GM21360 (cell line): Measurements from ENCODE around the gene FNDC3B.
A peak's percentile ranks its signal among the peaks of the same experiment; 100 is the strongest.
"Not testable (repeated sequence)": the region's sequence is repeated elsewhere in the genome, so short reads cannot be mapped to it uniquely, and the experiment has no call there.

ENCODE experiments used
- ATAC-seq: cut with Tn5 transposase; IDR thresholded peaks from one replicate; pipeline ENCODE4 v1.9.1; 2021; ENCODE audit warnings: mild to moderate bottlenecking, moderate library complexity; ENCODE audit not compliant: unreplicated experiment

Gene FNDC3B

DNA sequence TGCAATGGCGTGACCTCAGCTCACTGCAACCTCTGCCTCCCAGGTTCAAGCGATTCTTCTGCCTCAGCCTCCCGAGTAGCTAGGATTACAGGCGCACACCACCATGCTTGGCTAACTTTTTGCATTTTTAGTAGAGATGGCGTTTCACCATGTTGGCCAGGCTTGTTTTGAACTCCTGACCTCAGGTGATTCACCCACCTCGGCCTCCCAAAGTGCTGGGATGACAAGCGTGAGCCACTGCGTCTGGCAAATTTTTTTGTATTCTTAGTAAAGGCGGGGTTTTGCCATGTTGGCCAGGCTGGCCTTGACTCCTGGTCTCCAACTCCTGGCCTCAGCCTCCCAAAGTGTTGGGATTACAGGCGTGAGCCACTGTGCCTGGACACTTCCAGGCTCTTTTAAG, 215.9 kb downstream of the FNDC3B start:
- ATAC-seq: not testable (repeated sequence)

DNA sequence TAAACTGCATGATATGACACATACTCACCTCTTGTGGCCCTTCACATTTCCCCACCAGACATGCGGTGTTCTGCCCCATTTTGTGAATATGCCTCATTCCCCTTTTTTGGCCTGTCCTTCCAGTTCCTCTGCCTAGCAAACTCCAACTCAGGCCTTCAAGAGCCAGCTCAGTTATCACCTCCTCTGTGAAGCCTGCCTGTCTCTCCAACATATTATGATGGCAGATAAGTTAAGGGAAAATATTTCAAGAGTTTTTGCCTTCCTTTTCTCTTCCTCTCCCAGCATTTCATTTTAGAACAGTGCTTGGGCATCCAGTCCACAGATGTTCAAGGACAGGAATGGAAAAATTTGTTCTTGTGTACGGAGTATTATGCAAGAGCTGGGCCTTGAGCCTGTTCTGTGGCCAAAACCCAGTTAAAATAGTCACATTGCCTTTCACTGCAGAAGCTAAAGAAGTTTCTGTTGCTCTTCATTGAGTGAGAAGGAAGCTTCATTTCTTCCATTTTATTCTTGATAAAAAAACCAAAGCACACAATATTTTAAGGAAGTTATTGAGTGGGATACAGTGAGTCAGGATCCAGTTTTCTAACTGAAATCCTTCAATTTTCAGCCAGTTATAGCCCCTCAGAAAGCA, 216.8 kb downstream of the FNDC3B start:
- no peak for ATAC-seq

GRCh38 chr3:172257648-172258400, 218.4 kb downstream of the FNDC3B start:
- ATAC-seq: no peak

DNA sequence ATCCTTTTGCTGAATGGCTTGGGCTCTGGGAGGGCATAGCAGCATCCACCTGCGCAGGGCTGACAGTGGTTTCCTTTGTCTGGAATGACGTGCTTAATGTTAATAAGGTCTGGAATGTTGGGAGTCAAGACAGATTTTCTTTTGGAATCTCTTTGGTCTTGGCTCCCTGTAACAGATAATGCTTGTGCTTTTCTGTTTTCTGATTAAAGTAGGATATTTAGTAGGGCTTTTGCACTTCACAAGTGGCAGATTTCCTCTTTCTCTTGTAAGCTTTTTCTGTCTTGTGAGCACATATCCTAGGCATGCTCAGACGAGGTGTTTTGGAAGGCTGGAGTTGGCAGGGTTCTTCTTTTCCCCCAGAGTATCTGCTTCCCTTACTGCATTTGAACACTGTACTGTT, 219.2 kb downstream of the FNDC3B start:
- ATAC-seq: no peak

- no peak for ATAC-seq
Observed at GRCh38 chr3:172259111-172259541, 219.7 kb downstream of the FNDC3B start.

- ATAC-seq: no peak
Observed at GRCh38 chr3:172259726-172260248, 220.4 kb downstream of the FNDC3B start.

DNA sequence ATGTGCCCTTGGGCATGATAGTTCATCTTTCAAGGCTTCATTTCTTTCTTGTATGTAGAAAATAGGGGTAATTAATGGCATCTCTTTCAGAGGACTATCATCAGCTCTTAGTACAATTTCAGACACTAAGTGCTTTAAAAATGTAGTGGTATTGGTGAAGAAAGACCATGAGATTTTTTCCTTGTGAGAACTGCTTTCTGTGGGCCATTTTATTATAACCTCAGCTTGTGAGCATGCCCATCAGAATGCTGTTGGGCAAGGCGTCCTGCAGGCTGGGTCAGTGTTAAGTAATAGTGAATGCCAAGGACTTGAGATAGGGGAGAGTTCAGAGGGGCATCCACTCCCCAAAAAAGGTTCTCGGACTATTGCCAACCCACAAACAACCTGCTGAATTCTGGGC, 221.0 kb downstream of the FNDC3B start:
- ATAC-seq: no peak

DNA sequence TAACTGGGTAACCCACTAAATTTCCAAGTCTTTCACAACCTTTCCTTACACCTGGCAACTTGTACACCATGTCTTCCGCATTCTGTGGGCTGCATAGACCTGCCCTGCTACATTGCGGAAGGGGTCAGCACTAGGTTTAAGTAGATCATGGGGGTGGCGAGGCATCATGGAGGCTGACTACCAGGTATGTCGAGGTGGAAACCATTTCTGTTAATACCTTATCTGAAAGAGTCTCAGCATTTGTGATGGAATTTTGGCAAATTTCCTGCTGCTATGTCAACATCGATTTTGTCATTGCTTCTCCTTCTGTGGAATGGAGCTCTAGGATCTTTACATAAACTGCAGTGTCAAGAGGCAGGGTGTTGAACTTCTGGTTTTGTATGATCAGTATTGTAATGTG, 221.7 kb downstream of the FNDC3B start:
- ATAC-seq: no peak

GRCh38 chr3:172262991-172263608, 223.7 kb downstream of the FNDC3B start:
- ATAC-seq: no peak

- ATAC-seq: no peak
Observed at GRCh38 chr3:172263781-172264486, 224.6 kb downstream of the FNDC3B start.

DNA sequence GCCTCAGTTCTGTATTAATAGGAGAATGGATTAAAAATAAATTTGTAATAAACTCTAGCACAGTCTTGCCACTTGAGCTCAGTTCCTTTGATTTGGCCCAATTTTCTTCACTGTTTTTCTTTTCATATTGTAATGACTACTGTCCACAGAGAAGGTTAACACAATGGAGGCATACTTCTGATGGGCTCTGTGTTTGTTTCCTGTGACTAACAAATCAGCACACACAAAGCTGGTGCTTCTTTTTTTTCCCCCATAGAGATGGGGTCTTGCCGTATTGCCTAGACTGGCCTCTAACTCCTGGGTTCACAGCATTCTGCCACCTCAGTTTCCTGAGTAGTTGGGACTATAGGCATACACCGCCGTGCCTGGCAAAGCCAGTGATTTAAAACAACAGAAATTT, 226.7 kb downstream of the FNDC3B start:
- ATAC-seq: no peak

- ATAC-seq: no peak
Observed at GRCh38 chr3:172268425-172268824, 229.0 kb downstream of the FNDC3B start.

DNA sequence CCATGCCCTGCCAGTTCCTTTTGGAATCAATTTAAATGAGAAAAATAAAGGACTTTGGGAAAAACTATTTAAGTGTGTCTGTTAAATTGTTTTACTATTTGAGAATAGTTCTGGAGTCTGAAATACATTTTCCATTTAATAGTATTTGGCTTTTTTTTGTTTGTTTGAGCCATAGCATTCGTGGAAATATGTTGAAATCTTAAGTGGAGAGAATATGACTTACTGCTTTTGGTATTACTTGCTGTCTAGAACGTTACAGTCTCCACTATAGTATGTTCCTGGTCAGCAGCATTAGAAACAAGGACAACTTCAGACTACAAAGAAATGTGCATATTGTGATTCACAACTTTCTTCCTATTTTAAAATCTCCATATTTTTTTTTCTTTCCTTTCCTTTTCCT, 229.5 kb downstream of the FNDC3B start:
- no peak for ATAC-seq

GRCh38 chr3:172270557-172271166, 231.3 kb downstream of the FNDC3B start:
- ATAC-seq: peak; percentile 98

DNA sequence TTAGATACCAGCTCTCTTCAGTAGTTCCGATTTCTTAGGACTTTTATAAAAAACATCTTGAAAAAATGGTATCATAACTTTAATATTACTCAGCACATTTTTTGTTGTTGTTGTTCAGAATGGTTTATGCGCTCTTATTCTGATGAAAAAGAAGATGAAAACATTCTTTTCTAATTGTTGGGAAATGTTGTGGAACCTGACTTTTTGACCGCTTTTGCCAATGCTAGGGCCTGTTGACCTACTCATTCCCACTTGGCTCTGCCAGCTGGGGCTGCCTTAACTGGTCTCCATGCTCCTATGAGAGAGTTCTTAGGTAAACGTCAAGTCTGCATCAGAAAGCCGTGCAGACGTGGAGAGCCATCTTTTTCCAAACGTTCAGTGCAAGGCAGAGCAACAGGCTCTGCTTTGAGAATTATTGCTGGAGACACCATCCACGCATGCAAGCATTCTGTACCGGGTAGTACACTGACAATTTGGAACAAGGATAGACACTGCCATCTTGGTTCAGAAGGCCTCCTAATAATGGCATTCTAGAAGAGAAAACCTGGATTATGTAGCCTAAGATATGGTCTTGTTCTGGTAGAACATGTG, 232.1 kb downstream of the FNDC3B start:
- no peak for ATAC-seq

- ATAC-seq: no peak
Observed at GRCh38 chr3:172272698-172273097, 233.3 kb downstream of the FNDC3B start.

DNA sequence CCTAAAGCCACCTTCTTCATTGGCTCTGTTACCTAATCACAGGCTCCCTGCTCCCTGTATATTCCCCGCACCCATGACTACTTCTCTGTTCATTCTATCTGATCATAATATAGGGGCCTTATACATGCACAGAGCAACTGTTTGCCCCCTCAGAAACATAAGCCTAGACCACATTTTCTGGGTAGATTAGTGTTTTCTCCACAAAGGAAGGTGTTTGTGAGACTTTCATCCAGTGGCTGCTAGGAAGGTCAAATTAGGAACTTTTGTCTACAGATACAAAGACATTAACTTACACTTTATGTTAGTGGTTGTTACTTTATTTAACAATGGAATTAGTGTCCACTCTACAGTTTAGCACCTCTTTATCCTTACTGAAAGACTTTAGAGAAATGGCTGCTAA, 234.0 kb downstream of the FNDC3B start:
- no peak for ATAC-seq

GRCh38 chr3:172274906-172275305, 235.5 kb downstream of the FNDC3B start:
- no peak for ATAC-seq

DNA sequence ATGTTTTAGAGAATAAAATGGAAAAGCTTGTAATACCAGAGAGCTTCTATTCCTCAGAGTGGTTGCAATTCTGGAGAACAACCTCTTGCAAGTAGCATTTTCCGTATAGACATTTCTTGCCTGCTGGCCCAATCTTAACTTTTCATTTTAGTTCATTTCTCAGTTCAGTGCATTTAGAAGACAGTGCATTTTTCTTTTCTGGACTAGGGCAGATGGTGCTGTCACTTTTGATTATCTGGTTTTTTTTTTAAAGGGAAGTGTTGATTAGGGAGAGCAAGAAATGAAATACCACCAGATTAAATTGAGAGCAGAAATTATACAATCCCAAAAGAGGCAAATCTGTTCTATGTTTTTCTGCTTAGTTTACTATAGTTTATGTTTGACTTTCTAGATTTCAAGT, 236.2 kb downstream of the FNDC3B start:
- no peak for ATAC-seq

- ATAC-seq: no peak
Observed at GRCh38 chr3:172276103-172276502, 236.7 kb downstream of the FNDC3B start.
